Tibial nerve (tissue), 4 donors: ENCODE results near the gene MRPL47.

Experiments
- EP300 ChIP-seq, 2 donors: sonication (generic); formaldehyde crosslinking; IDR thresholded peaks; one replicate each; pipeline ENCODE4 v1.6.1; 2017; ENCODE audit warnings: antibody characterized with exemption in 2 of 2, mild to moderate bottlenecking in 1 of 2
- POLR2A ChIP-seq, 2 donors: fragments of 450-650 bp; IDR thresholded peaks; one replicate each; pipeline ENCODE4 v1.6.1; 2017; ENCODE audit warnings: antibody characterized with exemption in 2 of 2, mild to moderate bottlenecking in 2 of 2, moderate library complexity in 2 of 2
- TF ChIP-seq, protein P1 (sequence below), 5 experiments: fragments of 200-600 bp in 3 of 5; fragments of 450-650 bp in 2 of 5; sonication (generic) in 3 of 5; IDR thresholded peaks; one replicate each; pipeline ENCODE4 v1.5.1; 2016 to 2019; ENCODE audit warnings: antibody characterized with exemption in 5 of 5, mild to moderate bottlenecking in 3 of 5, moderate library complexity in 2 of 5

DNA sequence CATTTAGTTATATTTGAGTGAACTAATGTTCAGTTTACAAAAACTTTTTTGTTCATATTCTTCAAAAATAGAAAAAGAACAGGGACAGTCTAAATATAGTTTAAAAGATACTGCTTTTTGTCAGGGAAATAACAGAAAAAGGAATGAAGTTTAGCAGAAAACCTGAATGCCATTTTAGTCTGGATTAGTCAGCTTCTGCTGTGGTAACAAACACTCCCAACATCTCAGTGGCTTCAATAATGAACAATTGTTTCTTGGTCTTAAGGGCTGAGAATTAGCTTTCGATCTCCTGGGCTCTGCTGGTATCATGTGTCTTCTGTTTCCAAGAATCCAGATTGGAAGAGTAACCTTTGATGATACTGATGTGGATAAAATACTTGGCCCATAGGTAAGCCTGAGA lies 36.0 kb upstream of the MRPL47 start:
- TF ChIP-seq POLR2A (IDR thresholded peaks at IDR 0.05) (no peak), EP300 (IDR thresholded peaks at IDR 0.05) (no peak)
- TF ChIP-seq, protein P1, sequence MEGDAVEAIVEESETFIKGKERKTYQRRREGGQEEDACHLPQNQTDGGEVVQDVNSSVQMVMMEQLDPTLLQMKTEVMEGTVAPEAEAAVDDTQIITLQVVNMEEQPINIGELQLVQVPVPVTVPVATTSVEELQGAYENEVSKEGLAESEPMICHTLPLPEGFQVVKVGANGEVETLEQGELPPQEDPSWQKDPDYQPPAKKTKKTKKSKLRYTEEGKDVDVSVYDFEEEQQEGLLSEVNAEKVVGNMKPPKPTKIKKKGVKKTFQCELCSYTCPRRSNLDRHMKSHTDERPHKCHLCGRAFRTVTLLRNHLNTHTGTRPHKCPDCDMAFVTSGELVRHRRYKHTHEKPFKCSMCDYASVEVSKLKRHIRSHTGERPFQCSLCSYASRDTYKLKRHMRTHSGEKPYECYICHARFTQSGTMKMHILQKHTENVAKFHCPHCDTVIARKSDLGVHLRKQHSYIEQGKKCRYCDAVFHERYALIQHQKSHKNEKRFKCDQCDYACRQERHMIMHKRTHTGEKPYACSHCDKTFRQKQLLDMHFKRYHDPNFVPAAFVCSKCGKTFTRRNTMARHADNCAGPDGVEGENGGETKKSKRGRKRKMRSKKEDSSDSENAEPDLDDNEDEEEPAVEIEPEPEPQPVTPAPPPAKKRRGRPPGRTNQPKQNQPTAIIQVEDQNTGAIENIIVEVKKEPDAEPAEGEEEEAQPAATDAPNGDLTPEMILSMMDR (IDR thresholded peaks at IDR 0.05), result no peak
